ENCODE measurements around the gene COBL.
"Not testable (repeated sequence)": the region's sequence is repeated elsewhere in the genome, so short reads cannot be mapped to it uniquely, and the experiment has no call there.

COBL gene

GRCh38 chr7:51013861-51014511 is 302.6 kb downstream of the COBL start:
- no peak for DNase-seq

DNA sequence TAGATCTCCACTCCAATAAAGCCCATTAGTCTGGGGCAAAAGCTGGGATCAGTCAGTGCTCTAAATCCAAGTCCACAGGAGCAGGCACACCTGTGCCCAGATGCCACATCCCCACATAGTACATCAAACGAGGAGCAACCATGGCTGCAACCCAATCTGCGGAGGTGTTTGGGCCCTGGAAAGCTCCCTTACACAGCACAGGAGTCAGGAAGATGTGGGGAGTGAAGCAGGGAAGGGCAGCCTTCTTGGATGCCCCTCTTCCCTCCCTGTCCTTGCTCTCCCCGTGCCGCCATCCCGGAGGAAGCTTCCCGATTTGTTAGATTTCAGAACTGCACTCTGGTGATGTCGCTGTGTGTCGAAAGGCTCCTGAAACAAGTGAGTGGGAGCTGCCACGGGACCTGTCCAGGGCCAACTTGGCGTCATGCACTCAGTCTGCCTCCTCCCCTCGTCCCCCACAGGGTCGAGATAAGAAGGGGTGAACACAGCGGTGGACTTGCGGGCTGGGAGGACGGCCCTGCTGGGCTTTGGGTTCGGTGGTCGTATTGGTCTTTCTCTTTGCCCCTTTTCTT is 303.3 kb downstream of the COBL start:
- DNase-seq, result no peak

DNA sequence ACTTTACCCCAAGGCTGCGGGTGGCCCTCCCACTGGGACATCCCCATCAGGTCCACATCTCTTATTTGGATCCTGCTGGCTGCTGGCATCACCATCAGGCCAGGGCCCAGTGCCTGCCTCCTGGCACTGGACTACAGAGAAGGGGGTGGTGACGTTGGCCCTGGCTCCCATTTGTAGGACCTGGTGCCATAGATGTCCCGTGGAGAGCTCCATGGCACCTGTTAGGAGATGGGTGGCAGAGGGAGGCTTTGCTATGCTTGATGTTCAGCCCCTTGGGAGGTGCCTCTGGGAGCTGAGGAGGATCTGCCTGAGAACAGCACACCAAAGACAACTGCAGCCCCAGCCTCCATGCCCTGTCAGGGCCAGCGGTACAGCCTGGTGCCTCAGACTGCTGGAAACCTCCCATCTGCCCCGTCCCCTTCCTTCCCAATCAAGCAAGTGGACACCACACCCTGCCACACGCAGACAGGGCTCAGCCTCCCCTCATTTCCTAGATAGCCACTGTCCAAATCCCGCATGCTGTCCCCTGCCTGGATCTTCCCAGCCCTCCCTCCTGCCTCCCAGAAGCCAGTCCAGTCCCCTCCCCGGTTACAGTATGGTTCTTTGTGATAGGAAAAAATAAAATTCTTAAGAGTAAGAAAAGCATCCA is 303.9 kb downstream of the COBL start:
- DNase-seq, result no peak

GRCh38 chr7:51011710-51012350 is 304.8 kb downstream of the COBL start:
- no peak for DNase-seq

DNA sequence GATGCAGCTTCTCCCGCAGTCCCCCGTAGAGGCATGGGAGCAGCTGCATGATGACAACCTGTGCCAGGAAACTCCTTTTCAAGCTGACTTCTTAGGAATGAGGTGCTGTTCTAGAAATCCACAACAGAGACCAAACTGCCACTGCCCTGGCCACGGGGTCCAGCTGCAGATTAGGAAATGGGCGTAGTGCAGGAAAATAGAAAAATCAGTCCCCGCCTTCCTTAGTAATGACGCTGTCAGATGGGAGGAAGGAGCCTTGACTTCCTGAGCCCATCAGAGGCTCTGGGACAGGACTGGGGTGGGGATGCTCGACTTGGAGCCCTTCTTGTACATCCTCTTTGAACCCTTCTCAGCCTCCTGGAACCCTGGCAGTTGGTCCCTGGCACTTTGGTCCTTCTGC is 306.1 kb downstream of the COBL start:
- no peak for DNase-seq

- peak; percentile 63 for DNase-seq
These were observed 306.7 kb downstream of the COBL start for GRCh38 chr7:51009716-51010496.

GRCh38 chr7:51007551-51008505 is 308.8 kb downstream of the COBL start:
- no peak for DNase-seq

- DNase-seq, result no peak
These were observed 309.9 kb downstream of the COBL start for GRCh38 chr7:51006483-51007235.

GRCh38 chr7:51005074-51005473 is 311.5 kb downstream of the COBL start:
- no peak for DNase-seq

DNA sequence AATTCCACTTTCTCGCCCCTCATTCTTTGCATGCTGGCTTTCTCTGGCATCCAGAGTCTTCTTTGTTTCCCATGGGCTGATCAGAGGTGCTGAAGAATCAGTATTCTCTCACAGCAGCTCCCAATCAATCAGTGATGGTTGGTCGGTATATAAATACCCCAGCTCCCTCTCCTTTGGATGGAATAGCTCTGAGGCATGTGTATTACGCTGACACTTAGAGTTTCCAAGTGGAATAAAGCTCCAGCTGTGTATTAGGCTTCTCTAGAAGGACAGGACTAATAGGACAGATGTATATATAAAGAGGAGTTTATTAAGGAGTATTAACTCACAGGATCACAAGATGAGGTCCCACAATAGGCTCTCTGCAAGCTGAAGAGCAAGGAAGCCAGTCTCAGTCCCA is 315.7 kb downstream of the COBL start:
- no peak for DNase-seq

DNA sequence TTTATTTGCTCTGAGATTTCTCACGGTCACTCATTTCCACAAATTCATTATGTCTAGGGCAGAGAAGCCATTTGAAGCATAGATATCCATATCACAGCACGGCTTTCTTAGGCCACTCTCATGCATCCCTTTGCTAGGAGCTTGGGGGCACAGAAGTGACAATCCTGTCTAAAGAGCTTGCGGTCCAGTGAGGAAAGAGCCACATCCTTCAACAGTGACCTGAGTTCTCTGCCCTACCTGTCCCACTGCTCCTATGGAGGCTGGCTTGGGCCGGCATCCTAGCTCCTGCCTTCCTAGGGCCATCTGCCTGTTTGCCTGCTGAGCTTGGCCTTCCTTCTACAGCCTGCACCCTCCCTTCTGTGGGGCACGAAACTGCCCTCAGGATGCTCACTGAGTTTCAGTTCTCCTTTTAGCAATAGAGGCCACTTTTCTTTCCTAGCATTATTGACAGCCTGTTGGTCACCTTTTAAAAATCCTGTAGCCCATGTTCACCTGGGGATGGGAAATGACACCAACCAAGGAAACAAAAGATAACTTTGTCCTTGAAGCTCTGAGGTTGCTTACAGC is 321.8 kb downstream of the COBL start:
- DNase-seq, result no peak

DNA sequence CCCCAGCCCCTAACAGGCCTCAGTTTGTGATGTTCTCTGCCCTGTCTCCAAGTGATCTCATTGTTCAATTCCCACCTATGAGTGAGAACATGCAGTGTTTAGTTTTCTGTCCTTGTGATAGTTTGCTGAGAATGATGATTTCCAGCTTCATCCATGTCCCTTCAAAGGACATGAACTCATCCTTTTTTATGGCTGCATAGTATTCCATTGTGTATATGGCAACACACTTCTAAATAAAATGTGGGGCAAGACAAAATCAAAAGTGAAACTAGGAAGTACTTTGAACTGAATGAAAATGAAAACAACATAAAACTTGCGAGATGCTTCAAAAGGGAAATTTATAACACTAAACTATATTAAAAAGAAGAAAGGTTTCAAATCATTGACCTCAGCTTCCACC is 326.4 kb downstream of the COBL start:
- not testable (repeated sequence) for DNase-seq

DNA sequence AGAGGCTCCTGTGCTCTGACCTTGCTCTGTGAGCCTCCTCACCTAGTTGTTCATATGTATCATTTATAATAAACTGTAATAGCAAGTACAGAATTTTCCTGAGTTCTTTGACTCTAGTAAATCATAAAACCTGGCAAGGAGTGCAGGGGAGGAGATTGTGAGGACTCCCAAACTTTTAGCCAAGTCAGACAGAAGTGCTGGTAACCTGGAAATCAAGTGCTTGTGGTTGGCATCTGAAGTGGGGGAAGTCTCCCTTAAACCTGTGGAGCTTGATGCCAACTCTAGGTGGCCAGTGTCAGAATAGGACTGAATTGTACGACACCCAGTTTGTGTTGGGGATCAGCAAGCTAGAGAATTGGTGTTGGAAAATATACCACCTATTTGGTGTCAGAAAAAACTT is 327.6 kb downstream of the COBL start:
- no peak for DNase-seq

DNA sequence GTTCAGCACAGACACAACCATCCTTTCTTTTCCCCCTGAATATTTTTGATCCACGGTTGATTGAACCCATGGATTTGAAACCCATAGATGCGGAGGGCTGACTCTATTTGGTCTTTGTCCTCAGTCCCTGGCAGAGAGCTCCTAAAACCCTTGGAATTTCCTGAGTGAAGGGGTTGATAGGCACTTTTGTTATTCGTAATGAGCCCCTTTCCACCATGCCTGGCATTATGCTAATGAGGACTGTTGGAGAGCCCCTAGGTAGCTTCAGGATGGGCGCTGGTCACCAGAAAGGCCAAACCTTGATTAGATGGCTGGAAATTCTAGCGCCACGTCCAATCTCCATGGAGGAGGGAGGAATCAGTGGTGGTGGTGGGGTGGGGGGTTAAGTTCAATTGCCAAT is 328.1 kb downstream of the COBL start:
- no peak for DNase-seq

GRCh38 chr7:50985096-50985495 is 331.5 kb downstream of the COBL start:
- DNase-seq, result no peak

- DNase-seq, result no peak
These were observed 332.8 kb downstream of the COBL start for GRCh38 chr7:50983850-50984249.

DNA sequence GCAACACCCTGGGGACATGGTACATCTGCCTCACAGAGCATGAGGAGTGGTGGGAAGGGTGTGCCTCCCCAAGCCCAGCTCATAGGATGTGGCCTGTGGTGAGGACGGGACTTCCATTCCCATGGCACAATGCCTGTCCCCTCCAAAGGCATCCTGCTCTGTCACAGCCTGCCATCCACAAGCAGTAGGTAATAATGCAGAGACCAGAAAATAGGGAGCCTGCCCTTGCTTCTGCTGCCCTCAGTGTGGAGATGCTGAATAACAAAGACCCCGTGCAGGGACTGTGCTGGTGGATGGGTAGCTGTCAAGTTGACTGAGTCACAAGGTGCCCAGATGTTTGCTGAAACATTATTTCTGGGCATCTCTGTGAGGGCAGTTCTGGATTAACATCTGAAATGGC is 334.0 kb downstream of the COBL start:
- no peak for DNase-seq

DNA sequence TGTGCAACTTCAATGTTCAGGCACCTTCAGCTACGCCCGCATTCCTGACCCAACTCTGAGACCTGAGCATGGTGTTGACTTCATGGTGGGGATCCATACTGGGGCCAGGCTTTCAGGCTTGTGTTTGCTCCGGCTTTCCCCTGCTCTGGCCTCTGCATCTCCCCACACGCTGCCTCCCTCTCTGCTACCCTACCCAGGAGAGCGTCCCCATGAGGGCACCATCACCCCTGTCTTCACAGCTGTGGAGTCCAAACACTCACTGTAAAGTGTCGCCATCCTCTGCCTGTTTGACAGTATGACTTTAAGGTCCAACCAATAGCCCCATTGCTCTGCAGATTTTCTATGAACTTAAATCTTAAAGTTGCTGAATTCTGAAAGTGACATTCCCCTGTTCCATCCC is 334.9 kb downstream of the COBL start:
- DNase-seq, result no peak

- no peak for DNase-seq
These were observed 336.2 kb downstream of the COBL start for GRCh38 chr7:50980411-50980810.

- peak; percentile 17 for DNase-seq
These were observed 337.9 kb downstream of the COBL start for GRCh38 chr7:50978633-50979215.

- no peak for DNase-seq
These were observed 339.2 kb downstream of the COBL start for GRCh38 chr7:50977421-50977820.

Data from HCEC 1CT (cell line).